MG63 (cell line): ENCODE results near the gene KIF3C. TPM values are rescaled to one million over a fixed set of nuclear protein-coding genes. Genes with fewer than 3 reads are reported as not detected.

Experiments
- DNase-seq: peaks from one replicate; pipeline ENCODE4 v3.0.0-alpha.2; 2020
- H3K27me3 ChIP-seq: fragments of 250-450 bp; sonication (Bioruptor Pico); 2 replicates; pipeline ENCODE4 v1.5.1; 2020; ENCODE audit warnings: mild to moderate bottlenecking, moderate library complexity
- H3K36me3 ChIP-seq: fragments of 250-450 bp; sonication (Bioruptor Pico); 2 replicates; pipeline ENCODE4 v1.5.1; 2020; ENCODE audit warnings: mild to moderate bottlenecking, moderate library complexity
- H3K4me3 ChIP-seq: fragments of 250-450 bp; sonication (Bioruptor Pico); 2 replicates; pipeline ENCODE4 v1.5.1; 2020; ENCODE audit warnings: mild to moderate bottlenecking, moderate library complexity
- H3K9me3 ChIP-seq: fragments of 250-450 bp; sonication (Bioruptor Pico); 2 replicates; pipeline ENCODE4 v1.5.1; 2020; ENCODE audit warnings: mild to moderate bottlenecking, moderate library complexity
- total RNA-seq: library from RNA; depleted of rRNA; stranded (reverse); fragments of >200 nt; shearing (Covaris generic); gene quantifications from 2 replicates; pipeline ENCODE4 v1.2.3, GENCODE V29; 2014; ENCODE audit warnings: low replicate concordance; rRNA removed

Gene KIF3C
- total RNA-seq, 1 experiment from 2014 or later = 3.2 TPM

DNA sequence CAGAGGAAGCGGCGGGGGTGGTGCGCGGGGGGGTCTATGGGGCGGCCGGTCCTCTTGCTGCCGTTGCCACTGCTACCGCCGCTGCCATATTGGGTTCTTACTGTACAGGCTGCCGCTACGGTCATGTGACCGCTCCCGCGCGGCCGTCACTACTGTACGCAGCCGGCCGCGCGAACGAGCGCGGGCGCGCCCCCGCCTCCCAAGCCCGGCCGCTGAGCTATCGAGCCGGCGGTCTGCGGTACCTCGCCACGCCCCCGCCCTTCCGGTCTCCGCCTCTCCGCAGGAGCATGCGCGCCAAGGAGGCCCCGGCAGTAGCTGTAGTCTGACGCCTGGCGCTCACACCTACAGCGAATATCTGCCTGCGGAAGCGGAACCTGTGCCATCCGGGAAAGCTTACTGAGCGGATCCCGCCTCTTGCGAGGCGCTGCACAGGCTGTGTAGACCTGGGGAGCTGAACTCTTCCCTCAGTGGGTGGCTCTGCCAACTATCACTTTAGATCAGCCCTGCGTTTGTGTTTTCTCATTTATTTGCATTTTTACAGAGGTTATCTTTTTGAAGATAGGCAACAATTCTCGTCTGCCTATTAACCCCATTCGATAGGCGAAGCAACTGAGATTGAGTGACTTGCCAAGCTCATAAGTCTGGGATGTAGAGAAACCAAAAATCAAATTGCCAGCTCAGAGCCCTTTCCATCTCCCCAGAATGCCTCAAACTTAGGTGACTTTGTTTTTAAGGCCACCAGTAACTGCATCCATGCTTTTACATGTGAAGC is 103.8 kb downstream of the KIF3C start, which contains the start of gene ASXL2:
ASXL2 (minus strand) TSS at position 127 of the 772 bp plus-strand sequence. CDS start 265 bp downstream, outside the sequence.
- peak; percentile 98 for DNase-seq
- Histone ChIP-seq H3K9me3 (no peaks in the 10 kb centered on the region), H3K36me3 (peaks cover 3% of the 10 kb centered on the region; the same call in 1 of the 2 replicates), H3K27me3 (no peaks in the 10 kb centered on the region), H3K4me3 (peak within 1 kb of the TSS; percentile 95)

GRCh38 chr2:25877431-25878360 is 104.6 kb downstream of the KIF3C start:
- peak overlapping the region; percentile 95 for H3K4me3 ChIP-seq
- H3K36me3 ChIP-seq = peaks cover 3% of the 10 kb centered on the region; the same call in 1 of the 2 replicates
- H3K9me3 ChIP-seq = no peaks in the 10 kb centered on the region
- no peaks in the 10 kb centered on the region for H3K27me3 ChIP-seq
- DNase-seq = peak; percentile 39

Other genes with a start within 250 kb of the KIF3C start
- 3.6 and 8.8 TPM in 2 replicates for gene ASXL2, start 104.0 kb downstream of the KIF3C start, total RNA-seq
- gene RAB10, start 51.6 kb upstream of the KIF3C start, total RNA-seq = 102 and 162 TPM in 2 replicates
- gene GAREM2, start 190.6 kb upstream of the KIF3C start, total RNA-seq = 0.20 and 0.33 TPM in 2 replicates